AG09309 (cell line): ENCODE results near the gene LHFPL6.

Source experiments
- DNase-seq: peaks from one replicate; pipeline ENCODE4 v3.0.0-alpha.2; 2010; ENCODE audit warnings: low read depth
- H3K4me3 ChIP-seq: 2 replicates; pipeline ENCODE4 v1.5.1; 2011; ENCODE audit warnings: mild to moderate bottlenecking, low read depth, low read length, moderate library complexity; ENCODE audit not compliant: control insufficient read depth
- CTCF ChIP-seq: IDR thresholded peaks from 2 replicates; pipeline ENCODE4 v1.5.1; 2011; ENCODE audit warnings: mild to moderate bottlenecking, low read depth, low read length, inconsistent platforms; ENCODE audit not compliant: insufficient read depth, control insufficient read depth; ENCODE audit errors: missing control alignments

Gene LHFPL6

DNA sequence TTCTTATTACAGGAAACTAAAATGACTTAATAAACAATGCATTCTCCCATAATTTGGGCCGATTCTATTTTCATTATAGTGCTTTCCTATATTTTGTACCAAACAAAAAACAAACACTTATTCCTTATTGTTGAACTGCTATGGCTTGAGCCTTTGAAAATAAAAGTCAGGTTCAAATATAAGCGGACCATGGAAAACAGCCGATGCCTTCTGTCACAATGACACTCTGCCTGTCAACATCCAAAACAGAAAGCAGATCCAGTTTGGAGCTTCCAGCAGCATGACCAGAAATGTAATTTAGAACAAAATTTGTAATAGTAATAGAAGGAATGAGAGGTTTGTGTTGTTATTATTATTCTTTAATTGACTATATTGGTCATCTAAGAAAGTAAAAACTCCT lies 194.5 kb downstream of the LHFPL6 start:
- H3K4me3 ChIP-seq, result no peak overlapping the region
- no peak for DNase-seq
- no peak for TF ChIP-seq CTCF

- TF ChIP-seq CTCF, result no peak
- H3K4me3 ChIP-seq, result no peak overlapping the region
- no peak for DNase-seq
Measured at GRCh38 chr13:39407786-39408185, 195.2 kb downstream of the LHFPL6 start.

- no peak for TF ChIP-seq CTCF
- no peak overlapping the region for H3K4me3 ChIP-seq
- DNase-seq, result no peak
Measured at GRCh38 chr13:39407138-39407537, 195.9 kb downstream of the LHFPL6 start.

GRCh38 chr13:39406688-39407087 lies 196.3 kb downstream of the LHFPL6 start:
- H3K4me3 ChIP-seq, result no peak overlapping the region
- no peak for TF ChIP-seq CTCF
- no peak for DNase-seq

GRCh38 chr13:39405596-39406205 lies 197.3 kb downstream of the LHFPL6 start:
- H3K4me3 ChIP-seq, result no peak overlapping the region
- no peak for DNase-seq
- TF ChIP-seq CTCF, result no peak

GRCh38 chr13:39405107-39405506 lies 197.9 kb downstream of the LHFPL6 start:
- DNase-seq, result no peak
- H3K4me3 ChIP-seq, result no peak overlapping the region
- no peak for TF ChIP-seq CTCF

DNA sequence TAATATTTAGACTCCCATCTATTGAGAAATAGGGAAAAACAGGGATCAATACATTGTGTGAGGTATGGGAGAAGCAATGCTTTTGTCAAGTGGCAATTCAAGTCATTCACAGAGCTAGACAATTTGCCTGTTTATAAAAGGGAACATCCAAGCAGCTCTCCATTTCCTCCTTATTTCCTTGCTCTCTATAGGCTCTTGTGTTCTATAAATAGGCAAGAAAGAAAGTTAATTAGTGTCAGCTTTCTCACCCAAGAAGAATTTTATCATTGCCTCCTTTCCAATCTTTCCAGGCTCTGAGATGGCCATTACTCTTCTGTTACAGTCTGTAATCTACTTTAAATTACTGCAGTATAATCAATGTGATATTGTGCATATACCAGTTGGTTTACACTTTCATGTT lies 199.9 kb downstream of the LHFPL6 start:
- TF ChIP-seq CTCF, result no peak
- no peak overlapping the region for H3K4me3 ChIP-seq
- no peak for DNase-seq
